Testis (tissue), 3 donors: Measurements from ENCODE around the gene SETX. TPM values are rescaled to one million over a fixed set of nuclear protein-coding genes. Genes with fewer than 3 reads are reported as not detected.

ENCODE experiments used
- DNase-seq: peaks from one replicate; pipeline ENCODE4 v3.0.0-alpha.2; 2019
- H3K27ac ChIP-seq, 2 donors: fragments of 200-600 bp; sonication (generic); one replicate each; pipeline ENCODE4 v1.5.1; 2019
- H3K27me3 ChIP-seq: fragments of 200-600 bp; sonication (generic); one replicate; pipeline ENCODE4 v1.5.1; 2019
- H3K36me3 ChIP-seq: fragments of 200-600 bp; sonication (generic); one replicate; pipeline ENCODE4 v1.5.1; 2017; ENCODE audit warnings: low read depth; ENCODE audit errors: missing control alignments
- H3K4me1 ChIP-seq: fragments of 200-600 bp; sonication (generic); one replicate; pipeline ENCODE4 v1.5.1; 2019
- H3K4me3 ChIP-seq, 2 donors: fragments of 200-600 bp; sonication (generic); one replicate each; pipeline ENCODE4 v1.5.1; 2017 to 2019
- H3K9me3 ChIP-seq: fragments of 200-600 bp; sonication (generic); one replicate; pipeline ENCODE4 v1.5.1; 2017
- CTCF ChIP-seq, 3 experiments: fragments of 450-650 bp in 2 of 3; fragments of 200-600 bp in 1 of 3; sonication (generic) in 1 of 3; IDR thresholded peaks; one replicate each; pipeline ENCODE4 v1.5.1; 2016 to 2019; ENCODE audit warnings: antibody characterized with exemption in 3 of 3, mild to moderate bottlenecking in 2 of 3, moderate library complexity in 1 of 3
- POLR2A ChIP-seq: fragments of 450-650 bp; IDR thresholded peaks from one replicate; pipeline ENCODE4 v1.6.1; 2017; ENCODE audit warnings: antibody characterized with exemption, mild to moderate bottlenecking, moderate library complexity
- WGBS, 2 donors: methylation state at CpG; one replicate each; pipeline ENCODE4 v1.1.5; 2018; 5-methylcytosine and 5-hydroxymethylcytosine counted together
- intact Hi-C: fragments of 100-400 bp; cut with DNase I; formaldehyde crosslinking; loops from one replicate; pipeline ENCODE4 v1.15.1; 2023; ENCODE audit warnings: low total_unique reads
- polyA plus RNA-seq: library from polyadenylated mRNA; stranded (reverse); fragments of 350-450 nt; fragmentation: Illumina TruSeq; extraction: RNeasy Lipid Tissue Mini Kit (QIAGEN cat#74804); gene quantifications from one replicate; pipeline ENCODE4 v1.2.3, GENCODE V29; 2014; ENCODE audit warnings: low read depth, low replicate concordance; ENCODE audit not compliant: insufficient read depth
- total RNA-seq, 2 donors: library from RNA; depleted of rRNA; stranded (reverse); fragments of >200 nt; gene quantifications; one replicate each; pipeline ENCODE4 v1.2.3, GENCODE V29; 2016

The SETX gene
- total and polyA plus RNA-seq, 3 donors from 2014 or later, result 74.1 to 157 (median 109) TPM

- peak; percentile 78 for DNase-seq
- 54 to 64% methylated on average over 14 of the region's 14 CpGs for WGBS, 2 donors
- no peak overlapping the region for H3K4me3 ChIP-seq
- H3K27ac ChIP-seq, result peak overlapping the region; percentile 50 to 77
- H3K36me3 ChIP-seq, result no peaks in the 10 kb centered on the region
- H3K27me3 ChIP-seq, result no peaks in the 10 kb centered on the region
- no peaks in the 10 kb centered on the region for H3K9me3 ChIP-seq
- TF ChIP-seq POLR2A, result no peak
- no peak for TF ChIP-seq CTCF (IDR thresholded peaks at IDR 0.05)
- intact Hi-C loops, result no loop called here
- peaks cover 9% of the 10 kb centered on the region for H3K4me1 ChIP-seq
These were observed 17.6 kb upstream of the SETX start for GRCh38 chr9:132372177-132373095.

GRCh38 chr9:132370592-132370991 lies 15.8 kb upstream of the SETX start:
- no peaks in the 10 kb centered on the region for H3K9me3 ChIP-seq
- 87 to 88% methylated on average over 4 of the region's 4 CpGs for WGBS, 2 donors
- H3K27ac ChIP-seq, result no peak overlapping the region
- intact Hi-C loops, result no loop called here
- no peak for DNase-seq
- TF ChIP-seq POLR2A (no peak), CTCF (IDR thresholded peaks at IDR 0.05) (no peak)
- H3K4me1 ChIP-seq, result peaks cover 9% of the 10 kb centered on the region
- H3K36me3 ChIP-seq, result no peaks in the 10 kb centered on the region
- no peak overlapping the region for H3K4me3 ChIP-seq
- H3K27me3 ChIP-seq, result no peaks in the 10 kb centered on the region

GRCh38 chr9:132369421-132369820 lies 14.6 kb upstream of the SETX start:
- TF ChIP-seq CTCF (IDR thresholded peaks at IDR 0.05) (no peak), POLR2A (no peak)
- intact Hi-C loops, result no loop called here
- Histone ChIP-seq H3K4me1 (peaks cover 9% of the 10 kb centered on the region), H3K36me3 (no peaks in the 10 kb centered on the region), H3K27ac (no peak overlapping the region), H3K9me3 (no peaks in the 10 kb centered on the region), H3K27me3 (no peaks in the 10 kb centered on the region), H3K4me3 (no peak overlapping the region)
- 88 to 92% methylated on average over 4 of the region's 4 CpGs for WGBS, 2 donors
- no peak for DNase-seq

- no peaks in the 10 kb centered on the region for H3K36me3 ChIP-seq
- intact Hi-C loops, result no loop called here
- DNase-seq, result no peak
- H3K4me3 ChIP-seq, result no peak overlapping the region
- WGBS, 2 donors, result 58 to 61% methylated on average over 13 of the region's 13 CpGs
- TF ChIP-seq POLR2A, result no peak
- TF ChIP-seq CTCF (IDR thresholded peaks at IDR 0.05), result no peak
- H3K4me1 ChIP-seq, result peaks cover 8% of the 10 kb centered on the region
- H3K27me3 ChIP-seq, result no peaks in the 10 kb centered on the region
- no peaks in the 10 kb centered on the region for H3K9me3 ChIP-seq
- no peak overlapping the region for H3K27ac ChIP-seq
These were observed 13.0 kb upstream of the SETX start for GRCh38 chr9:132367613-132368313.
